ENCODE results near the gene TBCD. TPM values are rescaled to one million over a fixed set of nuclear protein-coding genes. Genes with fewer than 3 reads are reported as not detected.

Gene TBCD
- total RNA-seq, 1 experiment from 2014 or later, result 129 TPM

DNA sequence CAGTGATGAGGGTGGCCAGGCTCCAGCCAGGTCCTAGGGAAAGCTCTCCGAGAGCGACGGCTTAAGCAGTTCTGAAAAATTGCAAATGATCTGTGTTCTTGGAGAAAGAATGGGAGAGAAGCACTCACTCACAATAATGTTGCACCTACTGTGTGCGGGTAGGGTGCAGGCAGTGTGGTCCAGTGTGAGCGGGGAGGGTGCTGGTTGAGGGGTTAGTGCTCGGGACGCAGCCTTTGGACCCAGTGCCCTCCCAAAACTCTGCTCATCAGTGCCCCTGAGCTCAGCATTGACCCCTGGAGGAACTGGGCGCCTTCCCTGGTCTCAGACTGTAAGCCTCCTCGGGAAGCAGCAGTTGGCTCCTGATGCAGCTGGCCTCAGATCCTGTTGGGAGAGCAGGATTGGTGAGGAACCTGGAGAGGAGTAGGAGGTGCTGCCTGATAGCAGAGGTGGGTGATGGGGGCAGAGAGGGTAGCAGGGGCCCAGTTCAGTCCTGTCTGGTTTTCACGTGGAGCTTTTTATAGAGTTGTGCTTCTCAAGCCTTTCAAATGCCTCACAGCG, 111.6 kb downstream of the TBCD start:
- H4K8ac ChIP-seq (replicated peaks; ENCODE audit: insufficient read length, low read depth, low read length), result no peak overlapping the region
- H3K4me1 Mint-ChIP-seq, result peaks cover 12 to 32% of the 10 kb centered on the region in 2 experiments
- H3K4me1 ChIP-seq (ENCODE audit: insufficient read depth, low read length), result no peaks in the 10 kb centered on the region
- H4K91ac ChIP-seq (ENCODE audit: insufficient read length, low read depth, low read length), result no peak overlapping the region
- H3K27me3 ChIP-seq (ENCODE audit: insufficient read depth, low read length), result no peaks in the 10 kb centered on the region
- no peak overlapping the region for H3K4me2 ChIP-seq (ENCODE audit: insufficient read depth, insufficient read length, low read length)
- no peak overlapping the region for H3K27ac ChIP-seq (ENCODE audit: insufficient read length, low read depth, low read length)
- peaks cover 0 to under 1% (median 0%) of the 10 kb centered on the region in 3 experiments; a peak in 2 of 7 replicates for H3K36me3 Mint-ChIP-seq (ENCODE audit: insufficient read depth in 1 of 3, low read depth in 3 of 3)
- H3K4ac ChIP-seq (ENCODE audit: low read depth, low read length), result no peak overlapping the region
- no peaks in the 10 kb centered on the region; the same call in 1 of the 2 replicates for H3K79me2 ChIP-seq (ENCODE audit: insufficient read depth, low read length)
- no peak overlapping the region for H3K4me3 Mint-ChIP-seq
- no peaks in the 10 kb centered on the region for H3K9me3 Mint-ChIP-seq
- no peak overlapping the region for H2BK20ac ChIP-seq (ENCODE audit: low read depth, low read length, poor library complexity, severe bottlenecking)
- no peak overlapping the region for H3K23ac ChIP-seq (ENCODE audit: insufficient read length, low read depth, low read length)
- no peak overlapping the region for H2BK15ac ChIP-seq (ENCODE audit: low read depth, low read length)
- no peak overlapping the region for H4K5ac ChIP-seq (ENCODE audit: insufficient read length, low read depth, low read length)
- no peak overlapping the region for H3K18ac ChIP-seq (ENCODE audit: insufficient read length, low read depth, low read length)
- no peak overlapping the region for H3K14ac ChIP-seq (ENCODE audit: insufficient read depth, low read length)
- H3K23me2 ChIP-seq (ENCODE audit: insufficient read length, low read depth, low read length, poor library complexity, severe bottlenecking), result peaks cover 3% of the 10 kb centered on the region
- no peak overlapping the region for H2BK5ac ChIP-seq (ENCODE audit: insufficient read length, low read length)
- no CpG with 5 or more reads among the region's 11 CpGs for WGBS (ENCODE audit: extremely low coverage, insufficient read length, low lambda C conversion rate)
- DNase-seq, result no peak
- no peak overlapping the region for H2AFZ ChIP-seq (ENCODE audit: low read length)
- no peaks in the 10 kb centered on the region for H3K79me1 ChIP-seq (ENCODE audit: insufficient read depth, low read depth, low read length, poor library complexity, severe bottlenecking)
- no peak overlapping the region for H2AK5ac ChIP-seq (ENCODE audit: insufficient read length, low read length)
- peak overlapping the region in 2 of 3 experiments; percentile 24 to 35; a peak in 3 of 7 replicates for H3K27ac Mint-ChIP-seq
- H3K9ac ChIP-seq (ENCODE audit: extremely low read depth, insufficient read length, low read length), result no peak overlapping the region
- H3K9me3 ChIP-seq (ENCODE audit: control insufficient read depth, low read depth, low read length), result no peaks in the 10 kb centered on the region
- H2BK12ac ChIP-seq (ENCODE audit: insufficient read length, low read depth, low read length), result no peak overlapping the region
- no peaks in the 10 kb centered on the region; the same call in 1 of the 2 replicates for H3K27me3 Mint-ChIP-seq (ENCODE audit: low read depth)
- H3K56ac ChIP-seq (ENCODE audit: insufficient read length, low read depth, low read length), result no peak overlapping the region
- no peaks in the 10 kb centered on the region for H4K20me1 ChIP-seq (ENCODE audit: control insufficient read depth, insufficient read depth, insufficient read length)
- no peak overlapping the region for H2BK120ac ChIP-seq (ENCODE audit: low read depth, low read length, poor library complexity, severe bottlenecking)
- H3T11ph ChIP-seq (ENCODE audit: low read length), result no peak overlapping the region
- no peak for TF ChIP-seq CTCF (conservative IDR thresholded peaks at IDR 0.05)
